GM12874 (cell line): ENCODE data around the gene CXCL5.

Experiments used
- TF ChIP-seq, protein P1 (sequence below): IDR thresholded peaks from 2 replicates; pipeline ENCODE4 v1.5.1; 2011; ENCODE audit warnings: low read depth, mild to moderate bottlenecking, control low read depth, low read length, moderate library complexity; ENCODE audit not compliant: insufficient read depth

CXCL5 gene

DNA sequence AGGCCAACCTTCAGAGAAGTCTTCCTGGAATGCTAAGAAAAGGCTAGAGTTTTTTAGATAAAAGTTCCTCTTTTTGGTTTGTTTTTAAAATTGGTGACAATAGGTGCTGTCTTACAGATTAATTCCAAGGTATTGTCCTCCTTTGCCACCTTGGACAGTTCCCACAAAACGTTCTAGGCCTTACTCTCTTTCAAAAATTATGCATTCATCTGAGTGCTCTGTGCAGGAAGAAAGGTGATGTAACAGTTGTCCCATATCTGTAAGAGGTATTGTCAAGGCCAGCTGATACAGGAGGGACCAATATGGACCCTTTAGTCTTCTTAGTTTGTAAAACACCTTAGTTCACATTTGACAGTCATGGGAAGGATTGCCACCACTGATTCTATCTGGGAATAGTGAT, 15.9 kb upstream of the CXCL5 start:
- TF ChIP-seq, protein P1, sequence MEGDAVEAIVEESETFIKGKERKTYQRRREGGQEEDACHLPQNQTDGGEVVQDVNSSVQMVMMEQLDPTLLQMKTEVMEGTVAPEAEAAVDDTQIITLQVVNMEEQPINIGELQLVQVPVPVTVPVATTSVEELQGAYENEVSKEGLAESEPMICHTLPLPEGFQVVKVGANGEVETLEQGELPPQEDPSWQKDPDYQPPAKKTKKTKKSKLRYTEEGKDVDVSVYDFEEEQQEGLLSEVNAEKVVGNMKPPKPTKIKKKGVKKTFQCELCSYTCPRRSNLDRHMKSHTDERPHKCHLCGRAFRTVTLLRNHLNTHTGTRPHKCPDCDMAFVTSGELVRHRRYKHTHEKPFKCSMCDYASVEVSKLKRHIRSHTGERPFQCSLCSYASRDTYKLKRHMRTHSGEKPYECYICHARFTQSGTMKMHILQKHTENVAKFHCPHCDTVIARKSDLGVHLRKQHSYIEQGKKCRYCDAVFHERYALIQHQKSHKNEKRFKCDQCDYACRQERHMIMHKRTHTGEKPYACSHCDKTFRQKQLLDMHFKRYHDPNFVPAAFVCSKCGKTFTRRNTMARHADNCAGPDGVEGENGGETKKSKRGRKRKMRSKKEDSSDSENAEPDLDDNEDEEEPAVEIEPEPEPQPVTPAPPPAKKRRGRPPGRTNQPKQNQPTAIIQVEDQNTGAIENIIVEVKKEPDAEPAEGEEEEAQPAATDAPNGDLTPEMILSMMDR: no peak

DNA sequence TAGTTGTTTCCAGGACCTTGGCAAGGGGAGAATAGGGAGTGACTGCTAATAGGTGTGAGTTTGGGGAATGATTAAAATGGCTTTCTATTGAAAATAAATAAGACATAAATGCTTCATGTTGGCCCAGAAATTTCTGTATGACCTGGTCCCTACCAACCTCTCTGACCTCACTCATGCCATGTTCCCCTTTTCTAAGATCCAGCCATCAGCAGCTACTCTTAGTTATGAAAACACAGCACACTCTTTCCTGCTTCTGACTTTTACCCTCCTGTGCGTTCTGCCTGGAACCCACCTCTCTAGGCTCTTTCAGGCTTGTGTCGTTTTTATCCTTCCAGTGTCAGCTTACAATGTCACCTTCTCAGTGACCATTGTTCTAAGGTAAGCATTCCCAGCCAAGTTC, 14.8 kb upstream of the CXCL5 start:
- TF ChIP-seq, protein P1: no peak

DNA sequence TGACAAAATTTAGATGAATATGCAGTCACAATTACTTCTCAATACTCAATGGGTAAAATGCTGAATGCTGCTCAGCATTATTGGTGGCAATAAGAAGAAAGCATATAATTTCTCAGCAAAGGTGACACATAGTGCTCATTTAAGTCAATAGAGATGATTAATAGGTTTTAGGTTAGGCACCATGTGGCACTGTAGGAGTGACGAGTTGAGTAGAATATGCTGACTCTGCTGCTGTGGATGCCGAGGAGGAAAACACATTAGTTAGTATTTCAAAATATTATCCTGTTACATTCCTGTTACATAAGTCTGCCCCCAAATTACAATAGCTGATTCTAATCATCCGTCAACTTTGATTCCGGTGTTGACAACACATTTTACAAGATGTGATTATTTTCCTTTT, 13.7 kb upstream of the CXCL5 start:
- TF ChIP-seq, protein P1: no peak

DNA sequence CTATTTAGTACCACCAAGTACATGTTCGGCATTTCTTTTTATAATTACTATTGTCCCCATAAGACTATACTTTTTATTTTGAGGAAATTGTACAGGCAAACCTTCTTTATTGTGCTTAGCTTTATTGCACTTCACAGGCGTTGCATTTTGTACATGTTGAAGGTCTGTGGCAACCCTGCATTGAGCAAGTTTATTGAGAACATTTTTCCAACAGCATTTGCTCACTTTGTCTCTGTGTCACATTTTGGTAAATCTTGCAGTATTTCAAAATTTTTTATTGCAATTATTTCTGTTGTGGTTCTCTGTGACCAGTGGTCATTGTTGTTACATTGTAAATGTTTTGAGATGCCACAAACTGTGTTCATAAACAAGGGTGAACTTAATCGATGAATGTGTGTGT, 10.8 kb upstream of the CXCL5 start:
- TF ChIP-seq, protein P1: no peak

DNA sequence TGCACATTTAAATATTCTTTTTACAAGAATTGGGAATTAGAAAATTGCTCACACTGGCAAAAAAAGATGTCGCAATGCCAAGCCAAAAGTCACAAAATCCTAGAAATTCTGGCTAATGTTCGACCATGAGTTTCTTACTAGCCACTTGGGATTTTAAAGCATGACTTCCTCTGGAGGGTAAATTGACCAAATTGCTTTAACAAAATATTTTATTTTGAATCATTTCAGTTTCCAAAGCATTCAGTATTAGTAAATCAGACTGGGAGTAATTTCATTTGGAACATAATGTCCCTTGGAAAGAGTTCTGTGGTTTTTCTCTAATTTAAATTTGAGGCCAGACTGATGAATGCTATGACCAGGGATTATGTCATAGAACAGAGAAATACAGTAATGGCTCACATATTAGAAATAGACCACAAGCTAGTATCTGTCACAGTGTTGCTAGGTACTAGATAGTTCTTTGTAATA, 7.6 kb upstream of the CXCL5 start:
- TF ChIP-seq, protein P1: no peak

DNA sequence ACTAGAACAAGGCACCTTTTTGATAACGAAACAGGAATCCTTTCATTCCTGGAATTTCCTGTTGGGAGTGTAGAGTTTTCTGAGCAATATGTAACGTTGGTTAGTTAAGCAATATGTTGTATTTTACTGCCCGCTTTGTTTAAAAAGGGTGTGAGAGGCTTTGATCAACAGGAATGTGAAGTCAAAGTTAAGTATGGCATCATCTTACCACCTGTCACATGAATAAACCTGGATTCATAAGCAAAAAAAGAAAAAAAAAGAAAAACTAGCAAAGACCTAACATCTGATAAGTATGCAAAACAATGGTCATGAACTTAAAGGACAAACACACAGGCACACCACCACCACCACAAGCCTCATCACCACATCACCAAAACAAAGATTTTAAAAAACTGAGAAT, 7.1 kb upstream of the CXCL5 start:
- TF ChIP-seq, protein P1: no peak

DNA sequence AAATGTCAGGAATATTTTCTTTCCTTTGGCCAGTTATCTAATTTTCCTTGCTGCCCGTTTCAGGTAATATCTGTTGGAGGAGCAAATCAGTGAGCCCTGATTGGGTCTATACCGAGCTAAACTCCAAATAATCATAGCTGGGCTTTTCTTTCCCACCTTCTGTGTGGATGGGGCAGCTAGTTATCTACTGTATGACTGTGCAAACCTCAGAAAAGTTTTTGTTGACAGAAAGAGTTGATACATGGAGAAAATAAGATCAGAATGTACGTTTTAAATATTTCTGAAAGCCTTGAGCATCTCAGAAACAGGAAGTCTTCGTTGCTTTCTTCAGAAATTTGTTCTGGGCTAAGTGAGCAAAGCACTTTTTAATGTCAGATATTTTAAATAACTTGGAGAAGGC, 6.2 kb upstream of the CXCL5 start:
- TF ChIP-seq, protein P1: no peak

DNA sequence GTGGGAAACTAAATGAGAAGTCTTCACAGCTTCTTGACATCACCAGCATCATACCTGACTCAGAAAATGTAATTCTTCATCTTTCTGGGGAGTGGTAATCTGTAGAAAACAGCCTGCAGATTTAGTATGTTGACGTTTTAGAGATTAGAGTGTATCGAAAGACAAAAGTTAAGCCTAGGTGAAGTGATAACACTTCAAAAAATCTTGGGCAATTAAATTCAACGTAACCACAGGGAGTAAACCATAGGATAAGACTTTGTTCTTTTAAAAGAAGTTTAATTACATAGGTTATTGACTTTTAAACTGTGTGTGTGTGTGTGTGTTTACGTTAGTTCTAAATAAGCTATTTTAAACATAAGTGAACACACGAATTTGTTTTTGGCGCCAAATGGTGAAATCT, 1.8 kb upstream of the CXCL5 start:
- TF ChIP-seq, protein P1: no peak
